Gastroesophageal sphincter (tissue), 4 donors: ENCODE measurements around the gene PHF21B. TPM values are rescaled to one million over a fixed set of nuclear protein-coding genes. Genes with fewer than 3 reads are reported as not detected.

Source experiments
- ATAC-seq: fragments of 150-250 bp; one replicate; pipeline ENCODE4 v1.9.1; 2016; ENCODE audit warnings: mild to moderate bottlenecking, moderate library complexity
- H3K27ac ChIP-seq, 4 donors: fragments of 200-600 bp; sonication (generic) in 3 of 4; 1 replicate in 3 of 4; 2 replicates in 1 of 4; pipeline ENCODE4 v1.5.1; 2016 to 2019
- H3K27me3 ChIP-seq: fragments of 200-600 bp; sonication (generic); one replicate; pipeline ENCODE4 v1.5.1; 2019
- H3K36me3 ChIP-seq, 2 donors: fragments of 200-600 bp; sonication (generic); one replicate each; pipeline ENCODE4 v1.5.1; 2019; ENCODE audit warnings: control low read depth in 1 of 2
- H3K4me1 ChIP-seq, 3 donors: fragments of 200-600 bp; sonication (generic); 1 replicate in 2 of 3; 2 replicates in 1 of 3; pipeline ENCODE4 v1.5.1; 2016 to 2019; ENCODE audit warnings: control low read depth in 2 of 3
- H3K4me3 ChIP-seq, 2 donors: fragments of 200-600 bp; sonication (generic); one replicate each; pipeline ENCODE4 v1.5.1; 2019; ENCODE audit warnings: mild to moderate bottlenecking in 1 of 2, moderate library complexity in 1 of 2
- H3K9me3 ChIP-seq, 3 donors: fragments of 200-600 bp; sonication (generic); one replicate each; pipeline ENCODE4 v1.5.1; 2017 to 2019; ENCODE audit warnings: control low read depth in 2 of 3
- EP300 ChIP-seq: sonication (generic); formaldehyde crosslinking; IDR thresholded peaks from one replicate; pipeline ENCODE4 v1.6.1; 2017; ENCODE audit warnings: antibody characterized with exemption, mild to moderate bottlenecking
- POLR2A ChIP-seq, 2 donors: fragments of 450-650 bp; IDR thresholded peaks; one replicate each; pipeline ENCODE4 v1.6.1; 2017; ENCODE audit warnings: antibody characterized with exemption in 2 of 2, mild to moderate bottlenecking in 2 of 2, moderate library complexity in 1 of 2
- POLR2AphosphoS5 ChIP-seq: sonication (generic); formaldehyde crosslinking; IDR thresholded peaks from one replicate; pipeline ENCODE4 v1.6.1; 2017; ENCODE audit warnings: antibody characterized with exemption
- WGBS, 2 donors: methylation state at CpG; one replicate each; pipeline ENCODE4 v1.1.5; 2018; ENCODE audit warnings: low coverage in 1 of 2; 5-methylcytosine and 5-hydroxymethylcytosine counted together
- total RNA-seq, 4 donors: library from RNA; depleted of rRNA; stranded (reverse); fragments of >200 nt; gene quantifications; one replicate each; pipeline ENCODE4 v1.1.0, GENCODE V29; 2016
- TF ChIP-seq, protein P1 (sequence below), 4 experiments: fragments of 200-600 bp in 2 of 4; fragments of 450-650 bp in 2 of 4; sonication (generic) in 1 of 4; IDR thresholded peaks; one replicate each; pipeline ENCODE4 v1.5.1; 2017 to 2019; ENCODE audit warnings: antibody characterized with exemption in 4 of 4, mild to moderate bottlenecking in 2 of 4, moderate library complexity in 2 of 4

PHF21B gene
- total RNA-seq, 4 donors from 2014 or later: 0.31 to 5.1 (median 1.4) TPM

DNA sequence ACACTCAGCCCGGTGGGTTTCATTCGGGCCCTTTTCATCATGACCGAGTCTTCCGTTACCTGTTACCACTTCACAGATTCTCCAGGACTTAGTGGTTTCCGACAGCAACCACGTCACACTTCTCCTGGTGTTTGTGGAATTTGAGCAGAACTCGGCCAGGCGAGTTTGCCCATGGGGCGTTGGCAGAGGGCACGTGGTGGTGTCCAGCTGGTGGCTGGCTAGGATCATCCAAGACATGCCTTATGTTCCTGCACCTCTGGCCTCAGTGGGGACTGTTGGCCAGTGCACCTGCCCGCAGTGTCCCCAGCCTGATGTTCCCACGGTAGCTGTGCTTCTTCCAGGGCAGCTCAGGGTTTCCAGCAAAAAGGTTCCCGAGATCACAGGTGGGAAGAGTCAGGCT, 170.1 kb downstream of the PHF21B start:
- ATAC-seq: no peak
- peaks cover 54% of the 10 kb centered on the region for H3K27me3 ChIP-seq
- peaks cover 0 to 27% (median 0%) of the 10 kb centered on the region in 3 donors for H3K9me3 ChIP-seq
- H3K4me3 ChIP-seq: no peak overlapping the region
- no peak overlapping the region for H3K27ac ChIP-seq
- H3K36me3 ChIP-seq: no peaks in the 10 kb centered on the region
- no peak for TF ChIP-seq POLR2A (IDR thresholded peaks at IDR 0.05)
- TF ChIP-seq POLR2AphosphoS5: no peak
- TF ChIP-seq, protein P1, sequence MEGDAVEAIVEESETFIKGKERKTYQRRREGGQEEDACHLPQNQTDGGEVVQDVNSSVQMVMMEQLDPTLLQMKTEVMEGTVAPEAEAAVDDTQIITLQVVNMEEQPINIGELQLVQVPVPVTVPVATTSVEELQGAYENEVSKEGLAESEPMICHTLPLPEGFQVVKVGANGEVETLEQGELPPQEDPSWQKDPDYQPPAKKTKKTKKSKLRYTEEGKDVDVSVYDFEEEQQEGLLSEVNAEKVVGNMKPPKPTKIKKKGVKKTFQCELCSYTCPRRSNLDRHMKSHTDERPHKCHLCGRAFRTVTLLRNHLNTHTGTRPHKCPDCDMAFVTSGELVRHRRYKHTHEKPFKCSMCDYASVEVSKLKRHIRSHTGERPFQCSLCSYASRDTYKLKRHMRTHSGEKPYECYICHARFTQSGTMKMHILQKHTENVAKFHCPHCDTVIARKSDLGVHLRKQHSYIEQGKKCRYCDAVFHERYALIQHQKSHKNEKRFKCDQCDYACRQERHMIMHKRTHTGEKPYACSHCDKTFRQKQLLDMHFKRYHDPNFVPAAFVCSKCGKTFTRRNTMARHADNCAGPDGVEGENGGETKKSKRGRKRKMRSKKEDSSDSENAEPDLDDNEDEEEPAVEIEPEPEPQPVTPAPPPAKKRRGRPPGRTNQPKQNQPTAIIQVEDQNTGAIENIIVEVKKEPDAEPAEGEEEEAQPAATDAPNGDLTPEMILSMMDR (IDR thresholded peaks at IDR 0.05): no peak
- TF ChIP-seq EP300: no peak
- no peaks in the 10 kb centered on the region for H3K4me1 ChIP-seq
- WGBS, 2 donors: 76 to 90% methylated on average over 3 of the region's 13 CpGs

DNA sequence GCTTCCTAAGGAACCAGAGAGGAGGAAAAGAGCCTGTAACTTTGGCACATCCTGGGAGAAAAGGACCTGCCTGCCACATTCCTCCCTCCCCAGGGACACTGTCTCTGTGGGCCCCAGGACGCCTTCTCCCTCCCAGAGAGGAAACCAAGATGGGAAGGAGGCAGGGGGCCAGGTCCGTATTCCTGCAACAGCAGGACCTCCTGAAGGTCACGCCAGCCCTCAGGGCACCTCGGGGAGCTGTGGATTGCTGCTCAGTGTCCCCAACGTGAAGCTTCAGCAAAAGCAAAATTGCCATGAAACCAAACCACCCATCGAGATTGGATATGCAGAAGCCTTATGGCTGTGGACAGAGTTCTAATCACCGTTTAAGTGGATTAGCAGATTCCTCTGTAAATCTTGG, 170.7 kb downstream of the PHF21B start:
- TF ChIP-seq POLR2AphosphoS5: no peak
- no peak for TF ChIP-seq EP300
- no peak for TF ChIP-seq POLR2A (IDR thresholded peaks at IDR 0.05)
- TF ChIP-seq, protein P1 (IDR thresholded peaks at IDR 0.05): no peak
- Histone ChIP-seq H3K27ac (no peak overlapping the region), H3K4me3 (no peak overlapping the region), H3K27me3 (peaks cover 54% of the 10 kb centered on the region), H3K36me3 (no peaks in the 10 kb centered on the region), H3K4me1 (no peaks in the 10 kb centered on the region), H3K9me3 (peaks cover 0 to 27% (median 0%) of the 10 kb centered on the region in 3 donors)
- WGBS, 2 donors: 20 to 56% methylated on average over 1 to 3 of the region's 7 CpGs
- ATAC-seq: no peak

DNA sequence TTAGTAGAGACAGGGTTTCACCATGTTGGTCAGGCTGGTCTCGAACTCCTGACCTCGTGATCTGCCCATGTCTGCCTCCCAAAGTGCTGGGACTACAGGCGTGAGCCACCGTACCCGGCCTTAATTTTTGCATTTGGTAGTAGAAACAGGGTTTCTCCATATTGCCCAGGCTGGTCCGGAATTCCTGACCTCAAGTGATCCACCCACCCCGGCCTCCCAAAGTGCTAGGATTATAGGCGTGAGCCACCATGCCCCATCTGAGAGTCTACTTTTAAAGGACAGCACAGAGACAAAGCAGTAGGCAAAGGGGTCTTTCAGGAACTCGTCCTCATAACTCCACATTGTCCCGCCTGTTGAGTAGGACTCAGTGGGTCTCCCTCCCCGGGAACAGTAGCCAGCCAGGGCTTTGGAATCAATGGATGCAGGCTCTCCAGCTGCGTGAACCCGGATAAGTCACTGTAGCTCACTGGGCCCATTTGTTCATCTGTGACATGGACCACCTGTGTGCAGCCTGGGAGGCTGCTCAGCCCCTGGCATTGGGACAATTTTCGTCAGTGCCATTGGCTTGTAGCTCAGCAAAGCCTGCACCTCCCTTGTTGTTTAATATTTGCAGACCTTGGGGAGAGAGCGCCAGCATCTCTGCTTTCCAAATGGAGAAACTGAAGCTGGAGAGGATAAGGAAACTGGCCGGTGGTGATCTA, 171.3 kb downstream of the PHF21B start:
- Histone ChIP-seq H3K27ac (no peak overlapping the region), H3K36me3 (no peaks in the 10 kb centered on the region), H3K9me3 (peaks cover 0 to 25% (median 0%) of the 10 kb centered on the region in 3 donors), H3K4me1 (no peaks in the 10 kb centered on the region), H3K4me3 (no peak overlapping the region), H3K27me3 (peaks cover 54% of the 10 kb centered on the region)
- no peak for ATAC-seq
- WGBS, 2 donors: 38 to 40% methylated on average over 1 to 2 of the region's 16 CpGs
- TF ChIP-seq POLR2A (IDR thresholded peaks at IDR 0.05): no peak
- TF ChIP-seq, protein P1 (IDR thresholded peaks at IDR 0.05): no peak
- no peak for TF ChIP-seq EP300
- no peak for TF ChIP-seq POLR2AphosphoS5

- Histone ChIP-seq H3K4me3 (no peak overlapping the region), H3K4me1 (no peaks in the 10 kb centered on the region), H3K27me3 (peaks cover 54% of the 10 kb centered on the region), H3K9me3 (peaks cover 0 to 32% (median 0%) of the 10 kb centered on the region in 3 donors), H3K36me3 (no peaks in the 10 kb centered on the region), H3K27ac (no peak overlapping the region)
- WGBS, 2 donors: 72% methylated on average over 6 of the region's 15 CpGs; no CpG with 5 or more reads in 1 of the 2 donors
- TF ChIP-seq EP300 (no peak), POLR2AphosphoS5 (no peak), POLR2A (IDR thresholded peaks at IDR 0.05) (no peak)
- TF ChIP-seq, protein P1 (IDR thresholded peaks at IDR 0.05): no peak
- ATAC-seq: no peak
Observed at GRCh38 chr22:44837481-44837880, 172.3 kb downstream of the PHF21B start.

DNA sequence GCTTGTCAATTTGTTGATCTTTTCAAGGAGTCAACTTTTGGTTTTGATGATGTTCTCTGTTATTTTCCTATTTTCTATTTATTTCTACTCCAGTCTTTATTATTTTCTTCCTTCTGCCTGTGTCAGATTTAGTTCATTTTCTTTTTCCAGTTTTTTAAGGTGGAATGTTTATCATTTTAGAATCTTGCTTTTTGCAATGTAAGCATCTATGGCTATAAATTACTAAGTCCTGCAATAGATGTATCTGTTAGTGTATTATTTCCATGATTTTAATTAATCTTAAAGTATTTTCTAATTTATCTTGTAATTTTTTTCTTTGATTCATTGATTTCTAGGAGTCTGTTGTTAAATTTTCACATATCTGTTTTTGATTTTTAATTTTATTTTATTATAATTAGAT, 175.7 kb downstream of the PHF21B start:
- ATAC-seq: no peak
- no peak overlapping the region for H3K4me3 ChIP-seq

More for the DNA sequence above, 175.7 kb downstream of the PHF21B start:
- no peak for TF ChIP-seq POLR2A (IDR thresholded peaks at IDR 0.05)
- TF ChIP-seq, protein P1 (IDR thresholded peaks at IDR 0.05): no peak
- Histone ChIP-seq H3K27me3 (peaks cover 31% of the 10 kb centered on the region), H3K27ac (no peak overlapping the region), H3K9me3 (peaks cover 0 to 48% (median 0%) of the 10 kb centered on the region in 3 donors), H3K36me3 (no peaks in the 10 kb centered on the region), H3K4me1 (no peaks in the 10 kb centered on the region)
